Stomach smooth muscle (tissue), 2 donors: ENCODE data around the gene ANKRD44.

Experiments used
- H3K27ac ChIP-seq: one replicate; pipeline ENCODE4 v1.7.0; 2013; ENCODE audit warnings: mild to moderate bottlenecking, low read length, inconsistent platforms
- H3K27me3 ChIP-seq, 2 donors: one replicate each; pipeline ENCODE4 v1.7.0; 2013; ENCODE audit warnings: low read length in 2 of 2; ENCODE audit not compliant: insufficient read depth in 2 of 2, control insufficient read depth in 1 of 2
- H3K36me3 ChIP-seq, 2 donors: one replicate each; pipeline ENCODE4 v1.7.0; 2013; ENCODE audit warnings: low read length in 2 of 2; ENCODE audit not compliant: control insufficient read depth in 2 of 2, insufficient read depth in 2 of 2
- H3K4me1 ChIP-seq: one replicate; pipeline ENCODE4 v1.7.0; 2013; ENCODE audit warnings: low read length; ENCODE audit not compliant: control insufficient read depth, insufficient read depth
- H3K4me3 ChIP-seq, 2 donors: one replicate each; pipeline ENCODE4 v1.7.0; 2013; ENCODE audit warnings: low read length in 2 of 2
- H3K9ac ChIP-seq, 2 donors: one replicate each; pipeline ENCODE4 v1.7.0; 2013; ENCODE audit warnings: low read length in 2 of 2, mild to moderate bottlenecking in 1 of 2
- H3K9me3 ChIP-seq, 2 donors: one replicate each; pipeline ENCODE4 v1.7.0; 2013; ENCODE audit warnings: low read length in 2 of 2; ENCODE audit not compliant: control insufficient read depth in 2 of 2
- donor health status: healthy.
- donor health status: Pancreatic carcinoma.

ANKRD44 gene

DNA sequence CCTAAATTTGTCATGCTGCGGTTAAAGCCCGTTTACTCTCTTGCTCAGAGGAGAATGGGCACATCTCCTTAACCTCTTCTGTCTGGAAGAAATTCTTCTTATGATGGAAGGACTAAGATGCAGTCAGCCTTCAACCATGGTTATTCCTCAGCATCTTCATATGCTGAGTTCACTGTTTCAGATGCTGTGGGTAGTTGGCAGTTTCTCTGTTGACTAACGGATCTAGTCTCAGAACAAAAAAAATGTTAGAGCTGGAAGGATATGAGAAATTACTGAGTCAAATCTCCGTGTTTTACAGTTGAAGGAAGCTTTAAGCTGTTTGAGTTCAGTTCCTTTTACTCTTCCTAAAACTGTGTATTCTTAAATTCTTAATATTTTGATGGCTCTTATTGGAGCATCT lies 340.5 kb downstream of the ANKRD44 start:
- H3K36me3 ChIP-seq = no peaks in the 10 kb centered on the region
- no peak overlapping the region for H3K9ac ChIP-seq
- H3K4me3 ChIP-seq = no peak overlapping the region
- H3K27ac ChIP-seq = no peak overlapping the region
- H3K27me3 ChIP-seq = no peaks in the 10 kb centered on the region
- no peaks in the 10 kb centered on the region for H3K4me1 ChIP-seq
- H3K9me3 ChIP-seq = no peaks in the 10 kb centered on the region

GRCh38 chr2:196968516-196968915 lies 342.1 kb downstream of the ANKRD44 start:
- no peaks in the 10 kb centered on the region for H3K36me3 ChIP-seq
- no peaks in the 10 kb centered on the region for H3K9me3 ChIP-seq
- no peak overlapping the region for H3K27ac ChIP-seq
- no peak overlapping the region for H3K4me3 ChIP-seq
- no peaks in the 10 kb centered on the region for H3K27me3 ChIP-seq
- no peak overlapping the region for H3K9ac ChIP-seq
- H3K4me1 ChIP-seq = no peaks in the 10 kb centered on the region

- Histone ChIP-seq H3K9me3 (no peaks in the 10 kb centered on the region), H3K4me1 (no peaks in the 10 kb centered on the region), H3K36me3 (no peaks in the 10 kb centered on the region), H3K27ac (no peak overlapping the region), H3K4me3 (no peak overlapping the region), H3K27me3 (no peaks in the 10 kb centered on the region), H3K9ac (no peak overlapping the region)
These were observed 342.8 kb downstream of the ANKRD44 start for GRCh38 chr2:196967775-196968174.

GRCh38 chr2:196967116-196967515 lies 343.5 kb downstream of the ANKRD44 start:
- no peaks in the 10 kb centered on the region for H3K36me3 ChIP-seq
- no peaks in the 10 kb centered on the region for H3K27me3 ChIP-seq
- H3K27ac ChIP-seq = no peak overlapping the region
- no peaks in the 10 kb centered on the region for H3K9me3 ChIP-seq
- peak overlapping the region in 1 of 2 donors; percentile 9 for H3K4me3 ChIP-seq
- no peaks in the 10 kb centered on the region for H3K4me1 ChIP-seq
- no peak overlapping the region for H3K9ac ChIP-seq

DNA sequence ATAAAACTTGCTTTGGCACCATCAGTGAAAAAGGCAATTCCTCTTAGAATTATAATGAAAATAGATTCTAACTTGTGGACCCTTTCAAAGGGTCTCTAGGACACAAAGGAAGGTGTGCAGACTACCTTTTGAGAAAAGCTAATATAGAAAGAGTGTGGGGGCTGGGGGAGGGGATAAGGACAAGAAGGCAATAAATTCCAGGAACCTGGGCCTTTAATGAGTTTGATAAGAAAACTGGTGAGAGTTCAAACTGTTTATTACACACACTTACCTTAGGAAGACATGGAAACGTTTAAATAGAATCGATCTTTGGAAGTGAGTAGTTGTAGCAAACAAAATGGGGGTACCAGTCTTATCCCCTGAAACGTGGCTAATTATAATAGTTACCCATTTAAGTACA lies 344.5 kb downstream of the ANKRD44 start:
- no peaks in the 10 kb centered on the region for H3K36me3 ChIP-seq
- H3K27me3 ChIP-seq = no peaks in the 10 kb centered on the region
- H3K4me1 ChIP-seq = no peaks in the 10 kb centered on the region
- H3K9ac ChIP-seq = no peak overlapping the region
- no peak overlapping the region for H3K4me3 ChIP-seq
- no peak overlapping the region for H3K27ac ChIP-seq
- no peaks in the 10 kb centered on the region for H3K9me3 ChIP-seq

GRCh38 chr2:196965651-196966050 lies 344.9 kb downstream of the ANKRD44 start:
- H3K36me3 ChIP-seq = no peaks in the 10 kb centered on the region
- no peak overlapping the region for H3K9ac ChIP-seq
- H3K4me3 ChIP-seq = no peak overlapping the region
- no peaks in the 10 kb centered on the region for H3K27me3 ChIP-seq
- H3K4me1 ChIP-seq = no peaks in the 10 kb centered on the region
- no peaks in the 10 kb centered on the region for H3K9me3 ChIP-seq
- H3K27ac ChIP-seq = no peak overlapping the region

GRCh38 chr2:196963961-196964360 lies 346.6 kb downstream of the ANKRD44 start:
- Histone ChIP-seq H3K4me1 (no peaks in the 10 kb centered on the region), H3K36me3 (no peaks in the 10 kb centered on the region), H3K9me3 (no peaks in the 10 kb centered on the region), H3K27ac (no peak overlapping the region), H3K4me3 (no peak overlapping the region), H3K27me3 (no peaks in the 10 kb centered on the region), H3K9ac (no peak overlapping the region)

GRCh38 chr2:196963043-196963442 lies 347.5 kb downstream of the ANKRD44 start:
- H3K4me1 ChIP-seq = no peaks in the 10 kb centered on the region
- H3K27ac ChIP-seq = no peak overlapping the region
- no peaks in the 10 kb centered on the region for H3K27me3 ChIP-seq
- no peaks in the 10 kb centered on the region for H3K9me3 ChIP-seq
- no peaks in the 10 kb centered on the region for H3K36me3 ChIP-seq
- no peak overlapping the region for H3K4me3 ChIP-seq
- no peak overlapping the region for H3K9ac ChIP-seq

GRCh38 chr2:196962325-196962724 lies 348.3 kb downstream of the ANKRD44 start:
- no peaks in the 10 kb centered on the region for H3K9me3 ChIP-seq
- H3K27ac ChIP-seq = no peak overlapping the region
- H3K4me1 ChIP-seq = no peaks in the 10 kb centered on the region
- no peaks in the 10 kb centered on the region for H3K36me3 ChIP-seq
- H3K4me3 ChIP-seq = no peak overlapping the region
- H3K27me3 ChIP-seq = no peaks in the 10 kb centered on the region
- no peak overlapping the region for H3K9ac ChIP-seq

DNA sequence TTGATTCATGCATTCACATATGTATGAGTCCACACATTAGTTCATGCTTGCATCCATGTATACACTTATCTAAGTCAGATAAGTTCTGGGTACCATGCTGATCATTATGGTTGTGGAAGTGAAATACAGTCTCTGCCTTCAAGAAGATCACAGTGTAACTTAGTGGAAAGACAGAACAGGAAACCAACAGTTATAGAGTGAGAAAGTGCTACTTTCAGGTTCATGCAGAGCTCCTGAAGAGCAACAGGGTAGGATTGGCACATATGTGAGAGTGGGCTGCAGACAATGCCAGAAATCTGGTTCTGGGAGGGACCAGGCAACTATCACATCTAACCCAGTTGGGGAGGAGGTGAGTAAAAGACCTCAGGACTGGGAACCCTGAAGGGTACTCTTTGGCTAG lies 348.7 kb downstream of the ANKRD44 start:
- Histone ChIP-seq H3K27me3 (no peaks in the 10 kb centered on the region), H3K9ac (no peak overlapping the region), H3K4me1 (no peaks in the 10 kb centered on the region), H3K36me3 (no peaks in the 10 kb centered on the region), H3K4me3 (no peak overlapping the region), H3K9me3 (no peaks in the 10 kb centered on the region), H3K27ac (no peak overlapping the region)

GRCh38 chr2:196959734-196960338 lies 350.7 kb downstream of the ANKRD44 start:
- Histone ChIP-seq H3K9me3 (no peaks in the 10 kb centered on the region), H3K27me3 (no peaks in the 10 kb centered on the region), H3K4me1 (no peaks in the 10 kb centered on the region), H3K36me3 (no peaks in the 10 kb centered on the region), H3K27ac (no peak overlapping the region), H3K4me3 (no peak overlapping the region), H3K9ac (no peak overlapping the region)
